HuH-7 (cell line): ENCODE results near the gene DUSP28.
"Not testable (repeated sequence)": the region's sequence is repeated elsewhere in the genome, so short reads cannot be mapped to it uniquely, and the experiment has no call there.

Source experiments
- DNase-seq: peaks from one replicate; pipeline ENCODE4 v3.0.0; 2011; ENCODE audit warnings: low spot score

Gene DUSP28

DNA sequence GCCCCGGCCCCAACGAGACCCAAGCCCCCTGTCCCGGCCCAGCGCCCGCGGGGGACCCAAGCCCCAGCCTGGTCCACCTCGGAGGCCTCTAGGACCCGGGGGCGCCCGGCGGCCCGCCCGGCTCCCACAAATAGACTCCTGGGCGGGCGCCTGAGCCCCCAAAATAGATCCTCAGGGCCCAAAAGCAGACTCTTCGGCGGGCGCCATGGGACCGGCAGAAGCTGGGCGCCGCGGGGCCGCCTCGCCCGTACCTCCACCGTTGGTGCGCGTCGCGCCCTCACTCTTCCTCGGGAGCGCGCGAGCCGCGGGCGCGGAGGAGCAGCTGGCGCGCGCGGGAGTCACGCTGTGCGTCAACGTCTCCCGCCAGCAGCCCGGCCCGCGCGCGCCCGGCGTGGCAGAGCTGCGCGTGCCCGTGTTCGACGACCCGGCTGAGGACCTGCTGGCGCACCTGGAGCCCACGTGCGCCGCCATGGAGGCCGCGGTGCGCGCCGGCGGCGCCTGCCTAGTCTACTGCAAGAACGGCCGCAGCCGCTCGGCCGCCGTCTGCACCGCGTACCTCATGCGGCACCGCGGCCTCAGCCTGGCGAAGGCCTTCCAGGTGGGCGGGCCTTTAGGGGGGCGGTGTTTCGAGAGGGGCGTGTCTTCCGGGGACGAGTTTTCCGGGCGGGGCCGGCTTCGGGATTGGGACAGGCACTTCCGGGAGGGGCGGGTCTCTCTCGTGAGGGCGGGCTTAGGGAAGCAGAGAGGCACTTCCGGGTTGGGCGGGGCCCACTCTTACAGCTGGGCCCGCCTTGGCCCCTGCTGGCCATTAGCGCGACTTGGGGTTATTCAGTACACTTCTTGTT, 545 bp downstream of the DUSP28 start:
- peak; percentile 83 for DNase-seq

DNA sequence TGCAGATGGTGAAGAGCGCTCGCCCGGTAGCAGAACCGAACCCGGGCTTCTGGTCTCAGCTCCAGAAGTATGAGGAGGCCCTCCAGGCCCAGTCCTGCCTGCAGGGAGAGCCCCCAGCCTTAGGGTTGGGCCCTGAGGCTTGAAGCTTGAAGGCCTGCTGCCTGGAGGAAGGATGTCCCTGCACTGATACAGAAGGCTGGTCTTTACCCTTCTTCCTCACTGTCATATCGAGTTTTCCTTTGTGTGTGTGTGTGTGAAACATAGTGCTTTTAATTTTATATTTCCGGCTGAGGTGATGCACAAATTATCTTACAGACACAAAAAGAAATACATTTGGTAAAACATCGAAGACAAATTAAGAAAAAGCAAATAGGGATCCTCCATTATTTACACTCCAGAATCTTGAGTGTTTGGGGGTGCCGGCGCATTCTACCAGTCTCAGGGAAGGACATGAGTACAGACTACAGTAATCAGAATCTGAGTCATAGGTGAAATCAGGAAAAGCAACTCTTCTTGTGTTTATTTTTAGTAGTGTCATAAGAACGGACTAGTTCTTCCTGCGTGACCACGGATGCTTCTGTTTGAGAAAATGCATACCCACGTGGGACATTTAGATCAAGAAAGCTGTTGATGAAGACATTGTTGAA, 1.3 kb downstream of the DUSP28 start:
- no peak for DNase-seq

DNA sequence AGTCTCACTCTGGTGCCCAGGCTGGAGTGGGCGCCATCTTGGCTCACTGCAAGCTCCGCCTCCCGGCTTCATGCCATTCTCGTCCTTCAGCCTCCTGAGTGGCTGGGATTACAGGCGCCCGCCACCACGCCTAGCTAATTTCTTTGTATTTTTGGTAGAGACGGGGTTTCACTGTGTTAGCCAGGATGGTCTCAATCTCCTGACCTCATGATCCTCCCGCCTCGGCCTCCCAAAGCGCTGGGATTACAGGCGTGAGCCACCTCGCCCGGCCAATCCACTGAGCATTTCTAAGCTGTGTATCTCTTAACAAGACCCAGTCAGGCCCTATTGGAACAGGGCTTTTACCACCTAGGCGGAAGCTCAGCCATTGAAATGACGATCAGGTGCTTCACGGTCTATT, 3.1 kb downstream of the DUSP28 start:
- not testable (repeated sequence) for DNase-seq

DNA sequence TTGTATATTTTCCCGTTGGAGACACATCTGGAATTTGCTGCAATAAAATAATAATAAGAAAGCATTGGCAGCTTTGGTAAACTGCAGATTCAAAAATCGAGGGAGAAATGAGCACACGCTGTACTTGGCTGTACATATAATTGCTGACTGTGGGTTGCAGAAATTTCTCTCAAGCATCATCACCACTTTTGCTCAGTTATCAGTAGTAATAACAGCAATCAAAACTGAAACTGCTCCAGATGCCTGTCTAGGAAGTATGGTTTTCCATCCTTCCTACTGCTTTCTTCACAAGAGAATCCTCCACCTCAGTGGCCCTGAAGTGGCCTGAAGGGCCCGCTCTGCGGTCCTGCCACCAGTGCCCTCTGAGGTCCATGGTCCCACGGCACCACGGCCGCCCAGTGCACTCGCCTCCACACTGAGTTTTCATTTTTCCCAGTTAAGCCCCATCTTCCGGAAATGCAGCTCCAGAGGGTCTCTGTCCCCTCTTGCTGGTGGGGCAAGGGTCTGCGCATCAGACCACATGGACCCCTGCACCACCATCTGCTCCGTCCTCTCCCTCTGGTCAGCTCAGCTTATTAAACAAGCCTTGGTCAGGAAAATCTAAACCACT, 3.9 kb downstream of the DUSP28 start:
- DNase-seq: no peak

DNA sequence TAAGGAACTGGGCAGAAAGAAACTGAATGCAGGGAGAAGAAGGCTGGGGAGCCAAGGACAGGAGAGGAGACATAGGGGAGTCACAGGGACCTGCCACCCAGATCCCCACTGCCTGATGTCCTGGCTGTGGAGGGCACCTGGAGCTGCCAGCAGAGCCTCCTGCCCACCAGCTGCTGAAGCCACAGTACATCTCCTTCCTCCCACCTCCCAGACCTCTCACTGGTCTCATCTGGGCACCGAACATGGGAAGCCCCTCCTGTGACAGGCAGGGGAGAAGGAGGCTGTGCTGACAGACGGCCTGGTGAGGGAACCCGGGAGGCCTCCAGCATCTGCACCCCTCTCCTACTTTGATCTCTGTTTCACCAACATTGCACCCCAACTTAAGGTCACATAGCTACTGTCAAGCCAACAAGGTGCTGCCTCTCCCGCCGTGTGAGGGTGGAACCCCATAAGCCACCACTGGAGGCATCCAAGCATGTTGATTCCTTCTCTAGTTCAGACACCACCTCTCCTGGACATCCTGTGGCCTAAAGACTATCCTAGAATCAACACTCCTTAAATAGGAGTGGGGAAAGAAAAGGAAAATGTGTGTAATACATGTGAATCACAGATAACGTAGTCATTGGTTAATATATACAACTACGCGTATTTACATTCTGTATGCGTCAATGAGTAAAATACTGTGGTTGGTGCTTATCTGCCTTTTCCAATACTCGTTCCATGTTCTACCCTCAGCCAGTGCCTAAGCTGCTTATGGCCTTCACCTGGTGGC, 4.6 kb downstream of the DUSP28 start:
- DNase-seq: no peak

DNA sequence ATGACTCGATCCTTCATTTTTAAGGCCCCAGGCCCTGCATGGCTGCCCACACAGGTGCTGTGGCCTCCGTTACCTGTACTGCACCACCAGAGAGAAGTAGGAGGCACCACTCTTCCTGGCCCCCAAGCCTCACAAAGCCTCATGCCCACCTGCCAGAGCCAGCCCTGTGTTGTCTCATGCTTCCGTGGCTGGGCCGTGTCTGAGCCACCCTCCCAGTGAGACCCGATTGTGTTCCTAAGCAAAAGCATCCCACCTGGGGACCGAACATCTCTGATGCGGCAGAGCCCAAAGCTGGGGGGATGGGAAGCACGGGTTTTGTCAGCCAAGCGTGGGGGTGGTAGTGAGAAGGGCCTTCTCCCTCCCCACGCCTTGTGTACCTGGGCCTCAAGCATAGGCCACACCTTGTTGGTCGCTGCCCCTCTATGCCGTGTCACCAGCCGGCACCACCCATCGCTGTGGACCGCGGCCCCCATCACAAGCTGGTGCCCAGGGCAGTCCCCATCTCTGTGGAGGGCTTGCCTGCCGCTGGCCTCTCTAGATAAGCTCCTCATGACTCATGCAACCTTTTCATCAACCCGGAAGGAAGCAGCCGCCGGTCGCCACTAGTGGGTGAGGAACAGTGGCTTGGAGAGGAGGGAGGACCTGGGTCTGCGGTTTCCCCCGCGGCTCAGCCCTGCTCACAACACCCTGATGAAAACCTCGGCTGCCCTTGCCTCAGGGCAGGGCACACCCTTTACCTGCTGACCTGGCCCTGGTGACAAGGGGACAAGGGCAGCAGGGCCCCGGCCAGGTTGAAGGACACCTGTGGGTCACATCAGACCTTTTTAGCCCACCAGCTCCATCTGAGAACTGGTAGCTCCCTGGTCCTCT, 5.4 kb downstream of the DUSP28 start:
- DNase-seq: peak; percentile 57

DNA sequence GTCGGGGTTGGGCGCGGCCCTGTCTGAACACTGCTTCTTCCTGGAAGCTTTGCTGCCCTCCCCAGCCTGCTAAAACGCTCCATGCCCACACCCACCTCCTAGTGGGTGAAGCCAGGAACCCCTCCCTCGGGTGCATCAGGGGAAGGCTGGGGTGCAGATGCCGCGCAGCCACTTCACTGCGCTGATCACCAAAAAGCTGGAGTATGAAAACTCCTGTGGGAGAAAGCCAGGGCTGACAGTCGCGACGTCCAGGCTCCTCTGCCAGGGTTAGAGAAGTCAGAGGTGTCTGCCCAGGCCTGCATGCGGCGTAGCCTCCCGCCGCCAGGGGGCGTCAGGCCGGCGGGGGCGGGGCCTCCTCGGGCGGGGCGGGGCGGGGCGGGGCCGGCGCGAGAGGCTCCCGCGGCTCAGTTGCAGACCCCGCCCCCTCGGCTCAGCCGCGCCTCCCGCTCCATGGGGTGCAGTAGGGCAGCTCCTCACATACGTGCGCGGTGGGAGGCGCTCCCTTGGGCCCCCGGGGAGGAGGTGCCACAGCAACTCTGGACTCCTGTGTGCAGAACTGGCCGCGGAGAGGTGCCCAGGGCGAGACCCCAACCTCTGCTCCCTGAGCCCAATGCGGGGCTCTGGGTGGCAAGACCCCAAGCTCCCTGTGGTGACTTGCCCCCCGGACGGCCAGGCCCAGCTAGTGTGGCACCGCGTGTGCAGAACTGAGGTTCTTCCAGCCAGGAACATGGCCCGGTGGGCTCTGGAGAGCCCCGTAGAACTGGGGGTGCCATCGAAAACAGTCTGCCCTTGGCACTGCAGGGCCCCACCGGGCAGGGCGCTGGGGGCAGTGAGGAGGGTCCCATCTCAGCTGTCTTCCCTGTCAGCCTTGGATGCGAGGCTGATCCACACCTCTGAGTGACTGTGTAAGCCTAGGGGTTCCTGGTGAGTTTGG, 6.3 kb downstream of the DUSP28 start:
- DNase-seq: peak; percentile 81

DNA sequence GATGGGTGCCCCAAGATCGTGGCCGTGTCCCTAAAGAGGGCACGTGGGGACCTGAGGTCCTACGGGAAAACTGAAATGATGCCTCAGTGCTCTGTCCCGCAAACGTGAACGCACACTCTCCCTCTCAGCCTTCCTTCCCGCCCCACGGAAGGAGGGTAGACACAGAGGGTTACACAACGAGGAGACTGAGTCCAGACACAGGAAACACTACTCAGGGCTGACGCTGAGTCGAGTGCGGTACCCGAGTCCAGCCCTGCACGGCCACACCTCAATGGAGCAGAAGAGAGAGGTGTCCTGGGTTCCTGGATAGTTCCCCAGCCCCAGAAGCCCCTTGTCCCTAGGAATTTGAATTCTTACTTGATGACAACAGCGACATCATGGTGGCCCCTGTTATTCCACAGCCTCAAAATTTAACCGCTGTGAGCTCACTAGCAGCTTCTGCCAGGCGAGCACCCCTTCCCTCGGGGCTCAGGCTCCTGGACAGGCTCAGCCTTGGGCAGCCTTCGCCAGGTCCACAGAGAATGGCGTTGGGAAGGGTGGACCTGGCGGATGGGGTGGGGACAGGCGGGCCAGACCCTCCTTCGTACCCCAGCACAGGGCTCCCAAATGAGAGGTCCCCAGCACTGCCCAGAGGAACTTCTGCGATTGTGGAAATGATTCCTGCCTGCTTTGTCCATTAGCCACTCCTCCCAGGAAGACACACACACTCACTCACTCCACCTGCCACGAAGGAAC, 7.1 kb downstream of the DUSP28 start:
- no peak for DNase-seq

DNA sequence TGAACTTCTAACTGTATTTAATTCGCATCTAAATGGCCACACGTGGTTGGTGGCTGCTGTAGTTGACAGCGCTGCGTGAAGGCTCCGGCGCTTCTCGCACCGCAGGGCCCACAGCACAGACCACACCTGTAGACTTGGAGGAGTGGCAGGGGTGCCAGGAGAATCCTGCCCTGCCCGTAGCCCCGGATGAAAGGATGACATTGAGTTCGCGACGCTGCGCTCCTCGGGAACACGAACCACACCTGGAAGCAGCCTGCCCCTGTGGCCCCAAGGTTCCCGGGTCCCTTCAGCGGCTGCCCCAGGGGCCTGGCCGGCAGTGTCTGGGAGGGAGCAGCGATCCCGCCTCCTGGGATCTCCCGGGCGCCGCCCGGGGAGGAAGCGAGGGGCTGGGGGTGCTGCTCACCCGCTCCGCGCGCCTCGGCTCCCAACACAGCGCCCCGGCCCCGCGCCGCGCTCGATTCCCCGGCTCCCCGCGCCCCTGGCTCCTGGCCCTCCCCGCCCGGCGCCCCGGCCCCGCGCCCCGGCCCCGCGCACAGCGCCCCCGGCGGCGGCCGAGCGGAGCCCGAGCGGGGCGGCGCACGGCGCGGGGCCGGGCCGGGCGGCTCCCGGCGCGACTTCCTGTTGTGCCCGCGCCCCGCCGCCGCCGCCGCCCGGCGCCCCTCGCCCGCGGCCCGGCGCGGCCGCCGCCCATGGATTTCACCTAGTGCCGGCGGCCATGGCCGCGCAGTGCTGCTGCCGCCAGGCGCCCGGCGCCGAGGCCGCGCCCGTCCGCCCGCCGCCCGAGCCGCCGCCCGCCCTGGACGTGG, 7.9 kb downstream of the DUSP28 start, which contains the start of gene RNPEPL1:
Gene RNPEPL1 (plus strand): TSS at position 613 of the 806 bp plus-strand sequence. CDS start 103 bp downstream, at position 716.
- DNase-seq: peak; percentile 60

DNA sequence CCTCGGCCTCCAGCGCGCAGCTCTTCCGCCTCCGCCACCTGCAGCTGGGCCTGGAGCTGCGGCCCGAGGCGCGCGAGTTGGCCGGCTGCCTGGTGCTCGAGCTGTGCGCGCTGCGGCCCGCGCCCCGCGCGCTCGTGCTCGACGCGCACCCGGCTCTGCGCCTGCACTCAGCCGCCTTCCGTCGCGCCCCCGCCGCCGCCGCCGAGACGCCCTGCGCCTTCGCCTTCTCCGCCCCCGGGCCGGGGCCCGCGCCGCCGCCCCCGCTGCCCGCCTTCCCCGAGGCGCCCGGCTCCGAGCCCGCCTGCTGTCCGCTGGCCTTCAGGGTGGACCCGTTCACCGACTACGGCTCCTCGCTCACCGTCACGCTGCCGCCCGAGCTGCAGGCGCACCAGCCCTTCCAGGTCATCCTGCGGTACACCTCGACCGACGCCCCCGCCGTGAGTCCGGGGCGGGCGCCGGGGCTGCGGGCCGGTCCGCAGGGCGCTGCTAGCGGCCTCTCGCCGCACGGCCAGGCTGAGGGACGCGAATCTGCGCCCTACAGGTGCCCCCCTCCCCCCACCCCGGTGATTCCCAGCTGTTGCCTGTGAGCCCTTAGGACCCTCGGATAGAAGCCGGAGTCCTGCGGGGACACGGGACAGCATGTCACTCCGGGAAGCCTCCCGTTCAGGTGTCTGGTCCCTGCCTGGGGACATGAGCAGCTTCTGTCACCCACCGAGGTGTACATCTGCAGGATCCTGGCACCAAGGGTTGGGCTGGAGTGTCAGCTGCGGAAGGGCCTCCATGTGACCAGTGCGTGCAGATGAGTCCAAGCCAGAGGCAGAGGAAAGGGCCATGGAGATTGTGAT, 8.7 kb downstream of the DUSP28 start:
- no peak for DNase-seq

DNA sequence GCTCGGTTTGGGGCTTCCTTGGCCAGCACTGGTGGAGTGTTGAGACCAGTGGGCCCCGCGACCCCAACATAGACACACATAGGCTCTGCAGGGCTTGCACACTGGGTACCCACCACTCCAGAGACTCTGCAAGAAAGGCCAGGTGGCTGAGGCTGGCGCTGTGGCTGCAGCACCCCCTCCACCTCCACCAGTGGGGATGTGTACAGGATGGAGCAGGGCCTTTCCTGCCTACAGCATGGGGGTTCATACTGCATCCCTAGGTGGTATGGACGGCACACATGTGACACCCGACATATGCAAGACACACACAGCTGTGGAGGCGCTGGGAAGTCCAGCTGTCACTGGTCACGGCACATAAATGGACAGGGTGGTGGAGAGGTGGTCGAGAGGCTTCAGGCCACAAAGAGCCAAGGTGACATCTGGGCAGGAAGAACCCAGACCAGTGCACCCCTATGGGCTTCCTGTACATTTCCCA, 9.4 kb downstream of the DUSP28 start:
- no peak for DNase-seq

DNA sequence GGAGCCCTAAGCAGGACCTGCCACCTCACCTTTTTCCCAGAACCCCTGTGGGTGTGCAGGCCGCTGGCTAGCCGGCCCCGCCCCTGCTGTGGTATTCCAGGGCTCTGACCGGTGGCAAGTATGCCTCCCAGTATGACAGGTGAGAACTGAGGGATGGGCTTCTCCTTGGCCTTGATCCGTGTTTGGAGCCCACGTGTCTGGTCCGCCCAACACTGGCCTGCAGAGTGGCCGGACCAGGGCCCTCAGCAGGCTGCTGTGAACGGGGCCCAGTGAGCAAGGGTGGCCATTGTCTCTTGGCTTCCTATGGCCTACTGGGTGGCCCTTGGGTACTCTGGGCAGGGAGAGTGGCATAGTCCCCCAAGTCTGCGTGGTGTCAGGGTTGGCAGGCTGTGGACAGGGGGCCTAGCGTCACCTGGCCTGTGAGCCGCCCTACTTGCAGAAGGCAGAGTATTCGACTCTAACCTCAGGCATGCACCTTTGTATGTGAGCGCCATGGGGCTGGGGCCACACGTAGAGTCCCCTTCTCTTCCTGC, 9.9 kb downstream of the DUSP28 start:
- DNase-seq: no peak

DNA sequence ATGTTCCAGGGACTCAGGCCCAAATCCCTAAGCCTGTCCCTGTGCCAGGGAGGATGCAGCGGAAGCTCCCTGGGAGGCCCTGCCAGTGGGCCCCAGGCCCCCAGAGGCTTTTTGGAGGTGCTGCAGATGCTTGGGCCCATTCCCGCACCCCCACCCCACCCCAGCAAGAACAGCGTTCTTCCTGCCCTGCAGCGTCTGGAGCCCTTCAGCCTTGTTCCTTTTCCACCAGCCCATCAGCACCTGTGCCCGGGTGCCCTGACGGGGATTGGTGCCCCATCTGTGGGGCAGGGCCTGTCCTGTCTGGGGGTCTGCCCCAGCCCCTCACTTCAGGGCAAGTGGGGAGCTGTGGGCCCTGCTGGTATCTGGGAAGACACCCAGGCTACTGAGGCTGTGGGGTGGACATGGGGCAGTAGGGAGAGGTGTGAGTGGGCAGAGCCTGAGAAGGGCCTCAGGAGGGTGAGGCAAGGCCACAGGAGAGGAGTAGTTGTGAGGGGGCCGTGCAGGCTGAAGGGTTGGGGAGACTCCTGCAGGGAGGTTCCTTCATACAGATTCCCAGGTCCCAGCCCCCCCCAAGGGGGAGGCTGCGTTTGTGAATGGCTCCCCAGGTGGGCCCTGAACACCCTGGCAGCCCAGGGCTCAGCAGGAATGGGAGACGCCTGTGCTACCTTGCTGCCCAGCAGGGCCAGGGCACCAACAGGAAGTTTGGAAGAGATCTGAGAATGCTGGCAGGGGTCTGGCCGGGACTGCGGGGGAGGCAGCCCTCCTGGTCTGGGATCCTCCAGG, 10.6 kb downstream of the DUSP28 start:
- no peak for DNase-seq

DNA sequence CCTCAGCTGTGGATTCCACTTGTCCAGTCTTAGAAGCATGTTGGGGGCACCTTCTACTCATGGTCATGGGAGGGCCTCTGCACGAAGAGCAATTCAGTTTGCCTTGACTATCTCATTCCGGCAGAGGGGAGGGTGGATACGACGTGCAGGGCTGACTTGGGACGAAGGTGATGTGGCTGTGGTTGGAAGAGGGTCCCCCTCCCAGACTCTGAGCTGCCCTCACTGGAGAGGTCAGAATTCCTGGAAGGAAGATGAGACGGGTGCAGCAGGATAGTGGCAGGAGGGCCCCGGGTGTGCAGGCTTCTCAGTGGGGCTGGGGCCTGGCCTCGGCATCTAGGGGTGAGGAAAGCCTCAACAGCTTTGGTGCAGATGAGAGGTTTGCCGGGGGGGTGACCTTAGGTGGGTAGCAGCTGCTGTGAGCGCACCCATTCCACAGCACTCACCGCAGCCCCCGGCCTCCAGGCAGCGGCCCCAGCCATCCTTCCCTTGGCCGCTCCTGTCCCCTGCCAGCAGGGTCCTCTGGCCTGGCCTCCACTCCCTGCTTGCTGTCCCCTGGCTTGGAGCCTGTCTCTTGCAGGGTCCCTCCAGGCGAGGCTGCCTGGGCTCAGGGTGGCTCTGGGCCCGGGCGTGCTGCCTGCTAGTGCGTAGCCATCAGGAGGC, 11.3 kb downstream of the DUSP28 start:
- no peak for DNase-seq

DNA sequence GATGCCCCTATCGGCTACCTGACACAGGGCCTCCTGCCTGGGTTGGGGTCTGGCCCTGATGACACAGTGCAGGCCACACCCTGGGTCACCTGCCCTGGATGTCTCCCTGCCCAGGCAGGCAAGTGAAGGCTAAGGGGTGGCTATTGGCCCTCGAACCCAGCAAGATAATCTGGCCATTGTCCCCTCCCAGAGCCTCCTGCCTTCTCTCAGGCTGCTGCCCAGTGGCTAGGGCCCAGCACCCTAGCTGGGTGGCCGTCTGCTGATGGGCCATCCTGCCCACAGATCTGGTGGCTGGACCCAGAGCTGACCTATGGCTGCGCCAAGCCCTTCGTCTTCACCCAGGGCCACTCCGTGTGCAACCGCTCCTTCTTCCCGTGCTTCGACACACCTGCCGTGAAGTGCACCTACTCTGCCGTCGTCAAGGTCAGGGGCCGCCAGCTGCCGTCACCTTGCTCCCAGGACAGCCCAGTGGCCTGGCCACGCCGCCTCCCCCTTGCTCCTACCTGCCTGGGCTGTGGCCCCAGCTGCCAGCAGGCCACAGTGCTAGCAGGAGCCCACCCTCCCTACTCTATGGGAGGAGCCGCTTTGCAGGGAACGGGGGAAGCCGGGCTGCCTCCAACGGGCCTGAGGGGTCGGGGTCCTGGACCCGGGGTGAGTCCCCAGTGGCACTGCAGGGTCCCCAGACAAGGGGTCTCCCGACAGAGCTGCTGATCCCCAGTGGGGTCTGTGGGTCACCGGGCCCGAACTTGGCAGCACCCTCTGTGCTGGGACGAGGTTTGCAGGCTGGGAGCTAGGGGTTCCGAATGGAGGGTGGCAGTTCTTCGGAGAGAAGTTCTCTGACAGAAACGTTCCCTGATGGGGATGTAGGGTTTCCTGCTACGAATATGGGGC, 12.2 kb downstream of the DUSP28 start:
- DNase-seq: no peak
